Measurements from ENCODE around the gene UBE2V1.
"Not testable (repeated sequence)": the region's sequence is repeated elsewhere in the genome, so short reads cannot be mapped to it uniquely, and the experiment has no call there.

- not testable (repeated sequence) for TF ChIP-seq BHLHE40 (IDR thresholded peaks at IDR 0.05; ENCODE audit: borderline replicate concordance); FOXK2 (IDR thresholded peaks at IDR 0.05); SP1 (IDR thresholded peaks at IDR 0.05); TARDBP (IDR thresholded peaks at IDR 0.05); HDGF (IDR thresholded peaks at IDR 0.05; ENCODE audit: borderline replicate concordance); FOXA1 (IDR thresholded peaks at IDR 0.05); L3MBTL2 (conservative IDR thresholded peaks at IDR 0.05)
- TF ChIP-seq, protein P1, sequence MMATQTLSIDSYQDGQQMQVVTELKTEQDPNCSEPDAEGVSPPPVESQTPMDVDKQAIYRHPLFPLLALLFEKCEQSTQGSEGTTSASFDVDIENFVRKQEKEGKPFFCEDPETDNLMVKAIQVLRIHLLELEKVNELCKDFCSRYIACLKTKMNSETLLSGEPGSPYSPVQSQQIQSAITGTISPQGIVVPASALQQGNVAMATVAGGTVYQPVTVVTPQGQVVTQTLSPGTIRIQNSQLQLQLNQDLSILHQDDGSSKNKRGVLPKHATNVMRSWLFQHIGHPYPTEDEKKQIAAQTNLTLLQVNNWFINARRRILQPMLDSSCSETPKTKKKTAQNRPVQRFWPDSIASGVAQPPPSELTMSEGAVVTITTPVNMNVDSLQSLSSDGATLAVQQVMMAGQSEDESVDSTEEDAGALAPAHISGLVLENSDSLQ (IDR thresholded peaks at IDR 0.05), result not testable (repeated sequence)
Measured at GRCh38 chr20:50103464-50104107, 9.4 kb downstream of the UBE2V1 start.
